HG03064 (cell line): Measurements from ENCODE around the gene C1orf159.

ENCODE experiments used
- ATAC-seq: cut with Tn5 transposase; IDR thresholded peaks from one replicate; pipeline ENCODE4 v1.9.1; 2021; ENCODE audit warnings: low read depth; ENCODE audit not compliant: unreplicated experiment

Gene C1orf159

GRCh38 chr1:1043921-1044320 lies 72.0 kb downstream of the C1orf159 start:
- ATAC-seq, result no peak

- ATAC-seq, result no peak
Observed at GRCh38 chr1:1043411-1043810, 72.5 kb downstream of the C1orf159 start.

GRCh38 chr1:1042835-1043234 lies 73.1 kb downstream of the C1orf159 start:
- no peak for ATAC-seq

GRCh38 chr1:1041873-1042272 lies 74.0 kb downstream of the C1orf159 start:
- ATAC-seq, result no peak

- ATAC-seq, result no peak
Observed at GRCh38 chr1:1041092-1041523, 74.8 kb downstream of the C1orf159 start.

GRCh38 chr1:1040004-1040991 lies 75.6 kb downstream of the C1orf159 start:
- ATAC-seq, result no peak

GRCh38 chr1:1039145-1039910 lies 76.6 kb downstream of the C1orf159 start:
- no peak for ATAC-seq

- ATAC-seq, result no peak
Observed at GRCh38 chr1:1038694-1039093, 77.2 kb downstream of the C1orf159 start.

- ATAC-seq, result no peak
Observed at GRCh38 chr1:1037366-1038327, 78.2 kb downstream of the C1orf159 start.

GRCh38 chr1:1035291-1035943 lies 80.5 kb downstream of the C1orf159 start:
- ATAC-seq, result no peak

- ATAC-seq, result no peak
Observed at GRCh38 chr1:1034439-1034781, 81.5 kb downstream of the C1orf159 start.

GRCh38 chr1:1033731-1034438 lies 82.0 kb downstream of the C1orf159 start:
- ATAC-seq, result no peak

- peak; percentile 57 for ATAC-seq
Observed at GRCh38 chr1:1033009-1033587, 82.8 kb downstream of the C1orf159 start.

GRCh38 chr1:1032424-1032823 lies 83.5 kb downstream of the C1orf159 start:
- ATAC-seq, result no peak
